Immature natural killer cell (primary cell): ENCODE results near the gene PLBD1. TPM values are rescaled to one million over a fixed set of nuclear protein-coding genes. Genes with fewer than 3 reads are reported as not detected.

Source experiments
- DNase-seq, 3 donors: peaks; one replicate each; pipeline ENCODE4 v3.0.0; 2022; ENCODE audit warnings: mixed read lengths in 1 of 3
- H3K27ac Mint-ChIP-seq, 6 donors: one replicate each; pipeline ENCODE4 v1.8.0; 2020; ENCODE audit warnings: mixed read lengths in 6 of 6, mild to moderate bottlenecking in 5 of 6, inconsistent platforms in 4 of 6, moderate library complexity in 3 of 6
- H3K27me3 Mint-ChIP-seq, 3 donors: one replicate each; pipeline ENCODE4 v1.8.0; 2020 to 2021; ENCODE audit warnings: low read depth in 3 of 3, mild to moderate bottlenecking in 3 of 3, mixed read lengths in 3 of 3, moderate library complexity in 3 of 3, inconsistent platforms in 1 of 3
- H3K36me3 Mint-ChIP-seq, 3 donors: one replicate each; pipeline ENCODE4 v1.8.0; 2020; ENCODE audit warnings: mixed read lengths in 3 of 3, inconsistent platforms in 2 of 3, mild to moderate bottlenecking in 2 of 3
- H3K4me1 Mint-ChIP-seq, 2 donors: one replicate each; pipeline ENCODE4 v1.8.0; 2020; ENCODE audit warnings: inconsistent platforms in 2 of 2, mild to moderate bottlenecking in 2 of 2, mixed read lengths in 2 of 2, moderate library complexity in 1 of 2
- H3K4me3 Mint-ChIP-seq, 5 donors: one replicate each; pipeline ENCODE4 v1.8.0; 2020; ENCODE audit warnings: mild to moderate bottlenecking in 5 of 5, mixed read lengths in 5 of 5, inconsistent platforms in 3 of 5, moderate library complexity in 3 of 5
- H3K9me3 Mint-ChIP-seq, 6 donors: one replicate each; pipeline ENCODE4 v1.8.0; 2020; ENCODE audit warnings: mild to moderate bottlenecking in 6 of 6, mixed read lengths in 6 of 6, inconsistent platforms in 4 of 6, moderate library complexity in 3 of 6
- polyA plus RNA-seq, 3 donors: library from polyadenylated mRNA; unstranded; fragments of 300-500 nt; fragmentation: Illumina TruSeq; gene quantifications; one replicate each; pipeline ENCODE4 v1.2.3, GENCODE V29; 2021

The PLBD1 gene
- polyA plus RNA-seq, 3 donors from 2014 or later: 1.8 to 8.4 (median 7.0) TPM

DNA sequence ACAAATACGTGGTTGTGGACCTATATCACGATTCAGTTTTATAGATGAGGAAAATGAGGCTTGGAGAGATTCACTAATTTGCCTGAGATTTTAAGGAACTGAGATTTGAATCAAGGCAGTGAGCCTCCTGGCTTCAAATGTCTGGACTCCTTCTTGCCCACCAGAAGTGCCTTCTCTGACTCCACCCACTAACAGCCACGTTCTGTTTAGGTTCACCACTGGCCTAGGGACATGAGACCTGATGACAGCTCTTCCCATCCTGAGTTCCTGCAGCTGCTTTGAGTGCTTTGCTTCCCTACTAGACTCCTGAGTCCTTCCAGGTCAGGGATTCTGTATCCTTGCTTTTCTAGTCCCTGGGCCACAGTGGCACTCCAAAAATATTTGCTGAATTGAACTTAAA, 57.1 kb downstream of the PLBD1 start:
- Mint-ChIP-seq H3K9me3 (no peaks in the 10 kb centered on the region), H3K4me3 (no peak overlapping the region), H3K36me3 (peaks cover 0 to under 1% (median 0%) of the 10 kb centered on the region in 3 donors), H3K4me1 (no peaks in the 10 kb centered on the region), H3K27ac (no peak overlapping the region), H3K27me3 (peaks cover 0 to 5% (median 2%) of the 10 kb centered on the region in 3 donors)
- no peak for DNase-seq

DNA sequence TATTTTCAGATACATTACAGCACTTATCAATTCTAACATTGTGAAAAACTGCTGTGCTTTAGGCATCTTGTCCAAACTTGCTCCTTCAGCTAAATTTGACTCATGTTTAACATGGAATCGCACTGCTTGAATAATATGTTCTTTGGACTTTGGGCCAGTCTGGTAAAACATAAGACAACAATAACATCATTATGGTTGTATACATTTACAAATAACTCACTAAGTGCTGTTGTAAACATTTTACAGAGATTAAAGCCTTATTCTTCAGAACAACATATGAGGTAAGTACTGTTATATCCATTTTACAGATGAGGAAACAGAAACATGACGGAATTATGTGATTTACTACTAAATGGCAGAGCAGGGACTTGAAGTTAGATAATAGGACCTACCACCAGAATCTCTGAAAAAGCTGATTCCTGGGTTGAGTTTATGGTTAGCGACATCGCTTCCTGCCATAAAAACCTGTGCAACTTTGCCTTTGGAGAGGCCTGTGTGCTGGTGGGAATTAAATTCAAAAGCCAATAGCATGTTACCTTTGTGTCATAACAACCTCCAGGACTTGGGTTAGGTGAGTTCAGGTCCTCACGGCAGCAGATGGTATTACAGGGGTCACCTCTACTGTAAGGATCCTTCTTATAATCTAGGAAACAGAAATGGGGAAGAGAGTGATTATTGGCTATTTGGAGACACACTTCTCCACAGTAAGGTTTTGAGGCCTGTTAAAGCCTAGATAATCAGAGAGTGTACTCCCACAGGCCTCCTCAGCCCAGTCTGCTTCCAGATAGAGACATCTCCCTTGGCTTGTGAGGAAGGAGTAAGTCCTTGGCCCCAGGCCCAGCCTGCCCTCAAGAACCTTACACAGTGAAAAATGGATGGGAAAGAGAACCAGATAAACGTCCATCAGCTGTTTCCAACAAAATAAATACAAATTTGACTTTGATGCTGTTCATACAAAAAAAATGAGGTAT, 61.8 kb downstream of the PLBD1 start:
- Mint-ChIP-seq H3K9me3 (no peaks in the 10 kb centered on the region), H3K27me3 (peaks cover 0 to 7% (median 4%) of the 10 kb centered on the region in 3 donors), H3K36me3 (peaks cover 6 to 18% (median 18%) of the 10 kb centered on the region in 3 donors), H3K4me1 (no peaks in the 10 kb centered on the region), H3K27ac (peak overlapping the region in 4 of 6 donors; percentile 23 to 68 (median 38)), H3K4me3 (no peak overlapping the region)
- DNase-seq: no peak

DNA sequence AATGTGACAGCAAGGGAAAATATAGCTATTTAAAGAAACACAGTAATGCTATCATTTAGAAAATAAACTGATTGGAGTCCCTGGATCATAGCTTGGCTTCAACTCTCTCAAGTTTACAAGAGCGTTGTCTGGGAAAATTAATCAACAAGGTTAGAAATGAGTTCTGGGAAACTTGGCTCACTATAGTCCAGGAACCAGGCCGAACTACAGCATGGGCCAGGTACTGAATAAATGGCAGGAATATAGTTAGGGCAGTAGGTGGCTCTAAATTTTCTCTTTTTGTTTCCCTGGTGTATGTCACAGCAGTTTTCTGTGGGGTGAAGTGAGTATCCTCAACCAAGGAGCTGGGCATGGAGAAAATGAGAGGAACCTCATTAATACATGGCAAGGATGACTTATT, 72.4 kb downstream of the PLBD1 start:
- Mint-ChIP-seq H3K4me1 (peaks cover 0 to 2% of the 10 kb centered on the region in 2 donors), H3K27me3 (peaks cover 0 to 3% (median 3%) of the 10 kb centered on the region in 3 donors), H3K4me3 (no peak overlapping the region), H3K9me3 (no peaks in the 10 kb centered on the region), H3K27ac (peak overlapping the region in 4 of 6 donors; percentile 21 to 74 (median 45)), H3K36me3 (peaks cover 22 to 69% (median 42%) of the 10 kb centered on the region in 3 donors)
- DNase-seq: no peak

DNA sequence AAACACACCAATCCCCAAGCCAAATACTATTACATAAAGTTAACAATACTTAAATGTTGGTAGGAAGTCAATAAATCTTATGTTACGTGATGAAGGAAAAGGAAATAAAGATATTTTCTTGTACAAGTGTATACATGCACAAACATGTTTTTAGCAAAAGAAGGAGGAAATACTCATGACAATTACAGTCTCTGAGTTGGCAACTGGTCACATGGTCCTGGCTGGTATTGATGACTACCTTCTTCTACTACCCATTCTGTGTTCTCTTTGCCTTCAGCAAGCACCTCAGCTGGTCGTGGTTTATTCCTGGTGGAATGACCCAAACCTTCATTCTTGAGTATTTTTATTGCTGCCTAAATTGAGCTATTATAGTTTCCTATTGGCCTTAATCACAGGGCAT, 84.8 kb downstream of the PLBD1 start:
- H3K27me3 Mint-ChIP-seq: peaks cover 0 to 4% (median 0%) of the 10 kb centered on the region in 3 donors
- peaks cover 27 to 64% (median 45%) of the 10 kb centered on the region in 3 donors for H3K36me3 Mint-ChIP-seq
- H3K27ac Mint-ChIP-seq: peak overlapping the region in 1 of 6 donors; percentile 67
- no peaks in the 10 kb centered on the region for H3K9me3 Mint-ChIP-seq
- H3K4me1 Mint-ChIP-seq: peaks cover 2 to 28% of the 10 kb centered on the region in 2 donors
- no peak for DNase-seq
- no peak overlapping the region for H3K4me3 Mint-ChIP-seq

DNA sequence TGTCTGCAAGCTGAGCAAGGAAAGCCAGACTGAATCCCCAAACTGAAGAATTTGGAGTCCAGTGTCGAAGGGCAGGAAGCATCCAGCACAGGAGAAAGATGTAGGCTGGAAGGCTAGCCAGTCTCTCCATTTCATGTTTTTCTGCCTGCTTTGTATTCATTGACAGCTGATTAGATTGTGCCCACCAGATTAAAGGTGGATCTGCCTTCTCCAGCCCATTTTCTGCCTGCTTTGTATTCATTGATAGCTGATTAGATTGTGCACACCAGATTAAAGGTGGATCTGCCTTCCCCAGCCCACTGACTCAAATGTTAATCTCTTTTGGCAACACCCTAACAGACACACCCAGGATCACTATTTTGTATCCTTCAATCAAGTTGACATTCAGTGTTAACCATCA, 85.3 kb downstream of the PLBD1 start:
- peaks cover 2 to 33% of the 10 kb centered on the region in 2 donors for H3K4me1 Mint-ChIP-seq
- H3K36me3 Mint-ChIP-seq: peaks cover 32 to 61% (median 42%) of the 10 kb centered on the region in 3 donors
- no peak for DNase-seq
- H3K27me3 Mint-ChIP-seq: peaks cover 0 to 4% (median 0%) of the 10 kb centered on the region in 3 donors
- no peak overlapping the region for H3K27ac Mint-ChIP-seq
- no peaks in the 10 kb centered on the region for H3K9me3 Mint-ChIP-seq
- H3K4me3 Mint-ChIP-seq: no peak overlapping the region

DNA sequence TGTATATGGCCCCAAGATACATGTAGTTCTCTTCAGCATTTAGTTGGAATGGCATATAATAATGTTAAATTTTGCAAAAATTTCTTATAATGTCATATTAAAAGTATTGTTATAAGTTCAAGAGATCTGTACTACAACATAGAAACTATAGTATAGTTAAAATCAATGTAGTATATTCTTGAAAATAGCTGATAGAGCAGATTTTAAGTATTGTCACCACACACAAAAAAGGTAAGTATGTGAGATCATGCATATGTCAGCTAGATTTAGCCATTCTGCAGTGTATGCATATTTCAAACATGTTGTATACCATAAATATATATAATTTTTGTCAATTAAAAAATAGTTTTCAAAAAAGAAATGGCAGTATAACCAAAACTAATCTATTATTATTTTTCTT, 86.5 kb downstream of the PLBD1 start:
- no peak overlapping the region for H3K4me3 Mint-ChIP-seq
- DNase-seq: no peak
- no peak overlapping the region for H3K27ac Mint-ChIP-seq
- peaks cover 38 to 60% (median 39%) of the 10 kb centered on the region in 3 donors for H3K36me3 Mint-ChIP-seq
- no peaks in the 10 kb centered on the region for H3K9me3 Mint-ChIP-seq
- H3K27me3 Mint-ChIP-seq: peaks cover 0 to 4% (median 0%) of the 10 kb centered on the region in 3 donors
- peaks cover 2 to 38% of the 10 kb centered on the region in 2 donors for H3K4me1 Mint-ChIP-seq

DNA sequence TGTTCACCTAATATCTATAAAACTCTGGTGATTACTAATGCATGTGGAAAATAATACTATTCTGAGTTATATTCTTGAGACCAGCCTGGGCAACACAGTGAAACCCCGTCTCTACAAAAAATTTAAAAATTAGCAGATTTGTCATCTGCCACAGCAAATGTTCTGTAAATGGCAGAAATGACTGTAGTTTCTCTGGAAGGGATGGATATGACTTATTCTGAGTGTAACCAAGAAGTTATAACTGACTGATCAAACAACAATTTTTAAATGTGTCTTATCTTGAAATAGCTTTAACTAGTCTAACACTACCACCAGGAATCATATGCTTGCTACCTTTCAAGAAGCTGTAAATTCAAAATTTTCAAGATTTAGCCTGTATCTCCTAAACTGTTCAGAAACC, 88.7 kb downstream of the PLBD1 start:
- no peak overlapping the region for H3K4me3 Mint-ChIP-seq
- DNase-seq: no peak
- peaks cover 46 to 60% (median 56%) of the 10 kb centered on the region in 3 donors for H3K36me3 Mint-ChIP-seq
- H3K27ac Mint-ChIP-seq: peak overlapping the region in 1 of 6 donors; percentile 44
- peaks cover 2 to 38% of the 10 kb centered on the region in 2 donors for H3K4me1 Mint-ChIP-seq
- H3K27me3 Mint-ChIP-seq: peaks cover 0 to 8% (median 0%) of the 10 kb centered on the region in 3 donors
- peaks cover 4 to 12% (median 7%) of the 10 kb centered on the region in 6 donors for H3K9me3 Mint-ChIP-seq

DNA sequence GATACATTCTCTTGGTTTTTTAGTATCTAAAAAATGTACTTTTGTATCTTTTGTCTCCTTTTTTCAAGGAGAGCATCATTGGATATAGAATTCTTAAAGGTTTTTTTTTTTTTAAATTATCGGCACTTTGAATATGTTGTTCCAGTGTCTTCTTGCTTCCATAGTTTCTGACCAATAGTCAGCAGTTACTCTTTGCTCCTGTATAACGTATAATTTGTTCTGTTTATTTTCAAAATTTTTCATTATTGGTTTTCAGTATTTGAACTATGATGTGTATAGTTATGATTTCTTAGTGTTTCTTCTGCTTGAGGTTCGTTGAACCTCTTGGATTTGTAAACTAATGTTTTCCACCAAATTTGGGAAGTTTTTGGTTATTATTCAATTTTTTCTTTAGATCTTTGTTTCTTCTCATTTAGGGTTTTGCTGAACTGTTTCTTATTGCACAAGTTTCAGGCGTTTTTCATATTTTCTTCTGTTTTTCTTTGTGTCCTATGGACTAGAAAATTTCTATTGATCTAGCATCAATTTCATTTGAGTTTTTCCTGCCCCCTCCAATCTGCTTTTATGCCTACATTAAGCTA, 93.9 kb downstream of the PLBD1 start:
- Mint-ChIP-seq H3K27me3 (peaks cover 0 to 4% (median 2%) of the 10 kb centered on the region in 3 donors), H3K36me3 (peaks cover 54 to 72% (median 67%) of the 10 kb centered on the region in 3 donors), H3K9me3 (peaks cover 6 to 31% (median 20%) of the 10 kb centered on the region in 6 donors), H3K27ac (no peak overlapping the region), H3K4me1 (peaks cover 13 to 41% of the 10 kb centered on the region in 2 donors), H3K4me3 (no peak overlapping the region)
- DNase-seq: peak; percentile 1 to 23 (median 13)

DNA sequence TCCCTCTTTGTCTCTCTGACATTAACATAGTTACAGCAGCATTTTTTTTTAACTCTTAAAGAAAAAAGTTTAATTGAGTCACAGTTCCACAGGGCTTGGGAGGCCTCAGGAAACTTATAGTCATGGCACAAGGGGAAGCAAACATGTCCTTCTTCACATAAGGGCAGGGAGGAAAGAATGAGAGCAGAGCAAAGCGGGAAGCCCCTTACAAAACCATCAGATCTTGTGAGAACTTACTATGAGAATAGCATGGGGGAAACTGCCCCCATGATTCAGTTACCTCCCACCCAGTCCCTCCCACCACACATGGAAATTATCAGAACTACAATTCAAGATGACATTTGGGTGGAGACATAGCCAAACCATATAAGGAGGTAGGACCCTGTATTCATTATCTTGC, 96.2 kb downstream of the PLBD1 start:
- Mint-ChIP-seq H3K9me3 (peaks cover 6 to 31% (median 20%) of the 10 kb centered on the region in 6 donors), H3K27ac (peak overlapping the region in 4 of 6 donors; percentile 21 to 65 (median 50)), H3K4me1 (peaks cover 11 to 33% of the 10 kb centered on the region in 2 donors), H3K36me3 (peaks cover 54 to 60% (median 58%) of the 10 kb centered on the region in 3 donors), H3K4me3 (no peak overlapping the region), H3K27me3 (peaks cover 0 to 4% (median 2%) of the 10 kb centered on the region in 3 donors)
- DNase-seq: no peak

DNA sequence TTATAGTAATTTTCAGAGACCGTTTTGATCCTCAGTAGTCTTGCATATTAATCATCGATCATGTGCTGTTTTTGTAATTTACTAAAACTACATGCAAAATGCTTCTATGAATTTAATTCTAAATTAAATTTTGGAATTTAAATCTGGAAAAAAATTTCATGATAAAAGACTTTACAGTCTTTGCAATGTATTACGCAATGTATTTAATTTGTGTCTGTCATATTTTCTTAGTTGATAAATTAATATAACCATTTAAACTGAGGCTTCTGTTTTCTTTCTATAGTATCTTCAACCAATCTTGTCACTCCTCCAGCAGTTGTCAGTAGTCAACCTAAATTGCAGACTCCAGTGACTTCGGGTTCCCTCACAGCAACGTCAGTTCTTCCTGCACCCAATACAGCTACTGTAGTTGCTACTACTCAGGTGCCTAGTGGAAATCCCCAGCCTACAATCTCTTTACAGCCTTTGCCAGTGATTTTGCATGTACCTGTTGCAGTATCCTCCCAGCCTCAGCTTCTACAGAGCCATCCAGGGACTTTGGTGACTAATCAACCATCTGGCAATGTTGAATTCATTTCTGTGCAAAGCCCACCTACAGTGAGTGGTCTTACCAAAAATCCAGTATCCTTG, 107.4 kb downstream of the PLBD1 start:
- H3K27ac Mint-ChIP-seq: peak overlapping the region in 3 of 6 donors; percentile 21 to 60 (median 28)
- H3K4me3 Mint-ChIP-seq: no peak overlapping the region
- peaks cover 11 to 27% (median 22%) of the 10 kb centered on the region in 3 donors for H3K36me3 Mint-ChIP-seq
- H3K4me1 Mint-ChIP-seq: peaks cover 12 to 49% of the 10 kb centered on the region in 2 donors
- DNase-seq: no peak
- H3K9me3 Mint-ChIP-seq: no peaks in the 10 kb centered on the region
- H3K27me3 Mint-ChIP-seq: peaks cover 0 to 2% (median 2%) of the 10 kb centered on the region in 3 donors

DNA sequence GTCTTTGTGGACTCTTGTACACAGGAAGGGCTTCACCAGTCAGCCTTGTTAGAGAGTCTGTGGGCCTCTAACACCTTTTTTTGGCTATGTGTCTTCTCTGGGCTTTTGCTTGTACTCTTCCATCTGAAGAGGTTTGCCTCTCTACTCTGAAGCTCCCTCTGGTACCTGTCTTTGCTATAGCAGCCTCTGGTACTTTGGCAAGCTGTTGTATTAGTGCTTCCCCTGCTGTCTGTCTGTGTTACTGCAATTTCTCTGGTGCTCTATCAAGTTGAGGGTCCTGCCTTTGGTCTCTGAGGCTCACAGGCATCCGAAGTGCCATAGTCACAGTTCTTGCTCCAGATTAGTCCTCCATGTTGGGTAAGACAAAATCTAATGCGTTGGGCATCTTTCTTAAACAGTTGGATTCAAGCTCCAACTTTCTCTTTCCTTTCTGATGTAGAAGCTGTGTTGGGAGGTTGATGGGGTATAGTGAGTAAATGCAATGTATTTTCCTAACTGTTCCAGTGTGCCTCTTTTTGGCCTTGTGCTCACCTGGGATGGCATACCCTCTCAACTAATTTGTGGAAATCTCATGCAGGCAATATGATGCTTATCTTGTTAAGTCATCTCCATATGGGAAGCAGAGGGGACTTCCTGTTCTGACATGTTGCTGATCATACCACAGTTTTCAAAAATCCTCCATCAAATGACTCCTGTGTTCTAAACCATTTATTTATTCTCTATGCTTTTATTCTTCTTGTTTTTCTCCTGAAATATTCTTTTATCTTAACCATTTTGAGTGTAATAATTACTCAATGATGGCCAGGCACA, 113.4 kb downstream of the PLBD1 start:
- peaks cover 0 to 2% (median 0%) of the 10 kb centered on the region in 3 donors for H3K27me3 Mint-ChIP-seq
- peak; percentile 24 to 45 (median 37) for DNase-seq
- peak overlapping the region in 4 of 5 donors; percentile 27 to 43 (median 38) for H3K4me3 Mint-ChIP-seq
- H3K36me3 Mint-ChIP-seq: peaks cover 8 to 40% (median 28%) of the 10 kb centered on the region in 3 donors
- peaks cover 48 to 67% of the 10 kb centered on the region in 2 donors for H3K4me1 Mint-ChIP-seq
- no peaks in the 10 kb centered on the region for H3K9me3 Mint-ChIP-seq
- peak overlapping the region; percentile 64 to 89 (median 76) for H3K27ac Mint-ChIP-seq
